Activated T-cell treated with anti-CD3 and anti-CD28 coated beads, Interleukin-2, amount 50 U/mL, for 1 hour (primary cell): ENCODE measurements around the gene TSGA10.
A peak's percentile ranks its signal among the peaks of the same experiment; 100 is the strongest.
"Not testable (repeated sequence)": the region's sequence is repeated elsewhere in the genome, so short reads cannot be mapped to it uniquely, and the experiment has no call there.

Experiments
- DNase-seq: peaks from one replicate; pipeline ENCODE4 v3.0.0-alpha.2; 2020

TSGA10 gene

GRCh38 chr2:99152199-99152895 lies 2.4 kb downstream of the TSGA10 start:
- DNase-seq: no peak

- DNase-seq: no peak
Measured at GRCh38 chr2:99150706-99151105, 4.0 kb downstream of the TSGA10 start.

GRCh38 chr2:99141110-99142108 lies 13.3 kb downstream of the TSGA10 start, which contains the start of gene C2orf15:
Gene C2orf15, plus strand, starts transcription at chr2:99141707. Its CDS starts 8,852 bp downstream, at chr2:99150559.
- peak; percentile 98 for DNase-seq

GRCh38 chr2:99140860-99141109 lies 14.0 kb downstream of the TSGA10 start:
- no peak for DNase-seq

GRCh38 chr2:99140056-99140859 lies 14.5 kb downstream of the TSGA10 start:
- no peak for DNase-seq

GRCh38 chr2:99139003-99139402 lies 15.7 kb downstream of the TSGA10 start:
- DNase-seq: no peak

- DNase-seq: not testable (repeated sequence)
Measured at GRCh38 chr2:99135044-99135556, 19.6 kb downstream of the TSGA10 start.

- DNase-seq: no peak
Measured at GRCh38 chr2:99127981-99128380, 26.8 kb downstream of the TSGA10 start.

GRCh38 chr2:99112617-99113016 lies 42.1 kb downstream of the TSGA10 start:
- no peak for DNase-seq

- DNase-seq: no peak
Measured at GRCh38 chr2:99111945-99112344, 42.8 kb downstream of the TSGA10 start.

GRCh38 chr2:99111236-99111635 lies 43.5 kb downstream of the TSGA10 start:
- DNase-seq: no peak

- DNase-seq: no peak
Measured at GRCh38 chr2:99106913-99107312, 47.8 kb downstream of the TSGA10 start.

- DNase-seq: no peak
Measured at GRCh38 chr2:99104006-99104405, 50.7 kb downstream of the TSGA10 start.

GRCh38 chr2:99101697-99102096 lies 53.0 kb downstream of the TSGA10 start:
- no peak for DNase-seq

GRCh38 chr2:99096728-99097127 lies 58.0 kb downstream of the TSGA10 start:
- DNase-seq: no peak

- no peak for DNase-seq
Measured at GRCh38 chr2:99088017-99088416, 66.7 kb downstream of the TSGA10 start.

- DNase-seq: no peak
Measured at GRCh38 chr2:99086385-99086784, 68.4 kb downstream of the TSGA10 start.

GRCh38 chr2:99085421-99085820 lies 69.3 kb downstream of the TSGA10 start:
- DNase-seq: no peak

GRCh38 chr2:99084256-99084655 lies 70.5 kb downstream of the TSGA10 start:
- no peak for DNase-seq

GRCh38 chr2:99081891-99082290 lies 72.9 kb downstream of the TSGA10 start:
- DNase-seq: no peak

- DNase-seq: no peak
Measured at GRCh38 chr2:99079226-99079625, 75.5 kb downstream of the TSGA10 start.

GRCh38 chr2:99072551-99072950 lies 82.2 kb downstream of the TSGA10 start:
- DNase-seq: no peak
